Parathyroid adenoma (tissue), 2 donors: Measurements from ENCODE around the gene WDR31.

Source experiments
- H2AFZ ChIP-seq: fragments of 300-600 bp; sonication (generic); one replicate; pipeline ENCODE4 v1.7.0; 2017; ENCODE audit warnings: antibody characterized with exemption, mild to moderate bottlenecking
- H3K27ac ChIP-seq: fragments of 300-600 bp; sonication (generic); one replicate; pipeline ENCODE4 v1.7.0; 2017
- H3K27me3 ChIP-seq: fragments of 300-600 bp; sonication (generic); one replicate; pipeline ENCODE4 v1.7.0; 2017; ENCODE audit warnings: low read length; ENCODE audit not compliant: control insufficient read depth, insufficient read depth
- H3K36me3 ChIP-seq: fragments of 300-600 bp; sonication (generic); one replicate; pipeline ENCODE4 v1.7.0; 2017; ENCODE audit warnings: low read length; ENCODE audit not compliant: control insufficient read depth, insufficient read depth
- H3K4me1 ChIP-seq: fragments of 300-600 bp; sonication (generic); one replicate; pipeline ENCODE4 v1.7.0; 2017; ENCODE audit warnings: control low read depth
- H3K4me2 ChIP-seq: fragments of 300-600 bp; sonication (generic); one replicate; pipeline ENCODE4 v1.7.0; 2017; ENCODE audit warnings: low read length
- H3K4me3 ChIP-seq: fragments of 300-600 bp; sonication (generic); one replicate; pipeline ENCODE4 v1.7.0; 2017; ENCODE audit warnings: low read depth, low read length
- H3K79me2 ChIP-seq: fragments of 300-600 bp; sonication (generic); one replicate; pipeline ENCODE4 v1.7.0; 2017; ENCODE audit warnings: control low read depth
- H3K9ac ChIP-seq: fragments of 300-600 bp; sonication (generic); one replicate; pipeline ENCODE4 v1.7.0; 2017; ENCODE audit warnings: mild to moderate bottlenecking
- H3K9me3 ChIP-seq: fragments of 300-600 bp; sonication (generic); one replicate; pipeline ENCODE4 v1.7.0; 2017; ENCODE audit warnings: low read length; ENCODE audit not compliant: control insufficient read depth
- CTCF ChIP-seq: fragments of 300-600 bp; sonication (generic); IDR thresholded peaks from one replicate; pipeline ENCODE4 v1.7.0; 2017; ENCODE audit warnings: antibody characterized with exemption, mild to moderate bottlenecking
- donor health status: primary hyperparathyroidism.

The WDR31 gene

GRCh38 chr9:113352411-113352810 lies 12.3 kb upstream of the WDR31 start:
- Histone ChIP-seq H3K4me2 (peak overlapping the region; percentile 28), H3K36me3 (no peaks in the 10 kb centered on the region), H3K27me3 (no peaks in the 10 kb centered on the region), H3K4me1 (peaks cover 16% of the 10 kb centered on the region), H3K4me3 (peak overlapping the region; percentile 32), H3K9ac (no peak overlapping the region), H3K9me3 (no peaks in the 10 kb centered on the region), H2AFZ (no peak overlapping the region), H3K79me2 (peaks cover 14% of the 10 kb centered on the region), H3K27ac (peak overlapping the region; percentile 42)
- no peak for TF ChIP-seq CTCF

- Histone ChIP-seq H3K4me2 (peak overlapping the region; percentile 28), H3K9me3 (no peaks in the 10 kb centered on the region), H2AFZ (no peak overlapping the region), H3K4me1 (peaks cover 17% of the 10 kb centered on the region), H3K36me3 (no peaks in the 10 kb centered on the region), H3K9ac (no peak overlapping the region), H3K79me2 (peaks cover 14% of the 10 kb centered on the region), H3K4me3 (peak overlapping the region; percentile 32), H3K27me3 (no peaks in the 10 kb centered on the region), H3K27ac (peak overlapping the region; percentile 42)
- TF ChIP-seq CTCF: no peak
These were observed 11.9 kb upstream of the WDR31 start for GRCh38 chr9:113352006-113352405.

GRCh38 chr9:113350937-113351336 lies 10.9 kb upstream of the WDR31 start:
- no peak for TF ChIP-seq CTCF
- Histone ChIP-seq H3K36me3 (no peaks in the 10 kb centered on the region), H3K9ac (no peak overlapping the region), H2AFZ (no peak overlapping the region), H3K4me3 (peak overlapping the region; percentile 89), H3K79me2 (peaks cover 14% of the 10 kb centered on the region), H3K9me3 (no peaks in the 10 kb centered on the region), H3K4me1 (peaks cover 20% of the 10 kb centered on the region), H3K27me3 (no peaks in the 10 kb centered on the region), H3K27ac (peak overlapping the region; percentile 85), H3K4me2 (peak overlapping the region; percentile 85)

- H3K79me2 ChIP-seq: peaks cover 14% of the 10 kb centered on the region
- H3K27ac ChIP-seq: peak overlapping the region; percentile 85
- no peak for TF ChIP-seq CTCF
- H3K9me3 ChIP-seq: no peaks in the 10 kb centered on the region
- no peaks in the 10 kb centered on the region for H3K36me3 ChIP-seq
- H3K4me1 ChIP-seq: peaks cover 15% of the 10 kb centered on the region
- H3K27me3 ChIP-seq: no peaks in the 10 kb centered on the region
- H3K9ac ChIP-seq: no peak overlapping the region
- H3K4me3 ChIP-seq: peak overlapping the region; percentile 89
- peak overlapping the region; percentile 85 for H3K4me2 ChIP-seq
- H2AFZ ChIP-seq: no peak overlapping the region
These were observed 10.1 kb upstream of the WDR31 start for GRCh38 chr9:113350107-113350661.

GRCh38 chr9:113349445-113350094 lies 9.5 kb upstream of the WDR31 start, which contains the start of gene BSPRY:
Gene BSPRY, plus strand, starts transcription at chr9:113349541. Its CDS starts 39 bp downstream, at chr9:113349580.
- peak within 1 kb of the TSS; percentile 85 for H3K27ac ChIP-seq
- no peak for TF ChIP-seq CTCF

More at GRCh38 chr9:113349445-113350094, 9.5 kb upstream of the WDR31 start, which contains the start of gene BSPRY:
- Histone ChIP-seq H3K36me3 (no peaks in the 10 kb centered on the region), H3K79me2 (peaks cover 14% of the 10 kb centered on the region), H3K4me1 (peaks cover 12% of the 10 kb centered on the region), H3K4me2 (peak within 1 kb of the TSS; percentile 85), H3K27me3 (no peaks in the 10 kb centered on the region), H2AFZ (peak within 1 kb of the TSS; percentile 53), H3K9ac (no peak within 1 kb of the TSS), H3K9me3 (no peaks in the 10 kb centered on the region), H3K4me3 (peak within 1 kb of the TSS; percentile 89)
